ENCODE data around the gene SLC6A11. TPM values are rescaled to one million over a fixed set of nuclear protein-coding genes. Genes with fewer than 3 reads are reported as not detected.

The SLC6A11 gene
- total RNA-seq, 4 donors from 2014 or later = 6.2 to 13.4 (median 9.5) TPM

GRCh38 chr3:10848261-10848660 is 32.2 kb downstream of the SLC6A11 start:
- Histone ChIP-seq H3K9me3 (no peaks in the 10 kb centered on the region), H3K4me1 (no peaks in the 10 kb centered on the region), H3K27me3 (no peaks in the 10 kb centered on the region), H3K27ac (no peak overlapping the region), H3K36me3 (peaks cover 0 to 8% (median 0%) of the 10 kb centered on the region in 3 donors), H3K4me3 (no peak overlapping the region)
- 37 to 50% methylated on average over 2 to 3 of the region's 3 CpGs for WGBS, 2 donors
- intact Hi-C loops (cut with DNase I) = no loop called here
- DNase-seq = no peak
- TF ChIP-seq CTCF (IDR thresholded peaks at IDR 0.05) (no peak), POLR2A (IDR thresholded peaks at IDR 0.05) (no peak)

- H3K36me3 ChIP-seq = no peaks in the 10 kb centered on the region
- intact Hi-C loops (cut with DNase I) = no loop called here
- no peak for DNase-seq
- no peaks in the 10 kb centered on the region for H3K9me3 ChIP-seq
- WGBS, 2 donors = 74 to 79% methylated on average over 7 to 16 of the region's 17 CpGs
- no peak overlapping the region for H3K27ac ChIP-seq
- H3K4me3 ChIP-seq = no peak overlapping the region
- TF ChIP-seq CTCF (IDR thresholded peaks at IDR 0.05) (no peak), POLR2A (IDR thresholded peaks at IDR 0.05) (no peak)
- no peaks in the 10 kb centered on the region for H3K27me3 ChIP-seq
- no peaks in the 10 kb centered on the region for H3K4me1 ChIP-seq
These were observed 36.2 kb downstream of the SLC6A11 start for GRCh38 chr3:10852066-10852808.

- H3K4me1 ChIP-seq = no peaks in the 10 kb centered on the region
- intact Hi-C loops (cut with DNase I) = no loop called here
- WGBS, 2 donors = 30 to 45% methylated on average over 2 of the region's 2 CpGs
- H3K27ac ChIP-seq = no peak overlapping the region
- DNase-seq = no peak
- no peak overlapping the region for H3K4me3 ChIP-seq
- no peaks in the 10 kb centered on the region for H3K27me3 ChIP-seq
- H3K36me3 ChIP-seq = no peaks in the 10 kb centered on the region
- TF ChIP-seq POLR2A (IDR thresholded peaks at IDR 0.05) (no peak), CTCF (IDR thresholded peaks at IDR 0.05) (no peak)
- no peaks in the 10 kb centered on the region for H3K9me3 ChIP-seq
These were observed 39.2 kb downstream of the SLC6A11 start for GRCh38 chr3:10855083-10855870.

- intact Hi-C loops (cut with DNase I) = no loop called here
- no peaks in the 10 kb centered on the region for H3K9me3 ChIP-seq
- H3K36me3 ChIP-seq = no peaks in the 10 kb centered on the region
- H3K4me3 ChIP-seq = no peak overlapping the region
- H3K27me3 ChIP-seq = no peaks in the 10 kb centered on the region
- TF ChIP-seq POLR2A (IDR thresholded peaks at IDR 0.05) (no peak), CTCF (IDR thresholded peaks at IDR 0.05) (no peak)
- H3K27ac ChIP-seq = no peak overlapping the region
- DNase-seq = no peak
- WGBS, 2 donors = 58 to 64% methylated on average over 7 of the region's 8 CpGs
- no peaks in the 10 kb centered on the region for H3K4me1 ChIP-seq
These were observed 40.0 kb downstream of the SLC6A11 start for GRCh38 chr3:10855871-10856662.

Measured in esophagus squamous epithelium (tissue), 5 donors.